Measurements from ENCODE around the gene GK. TPM values are rescaled to one million over a fixed set of nuclear protein-coding genes. Genes with fewer than 3 reads are reported as not detected.

GK gene
- total RNA-seq, 1 experiment from 2014 or later = 1.7 TPM

- in situ Hi-C loops (cut with HindIII; ENCODE audit: low pct_unique_long_range_greater_than_20kb, low sequenced_read_pairs) = no loop called here
- intact Hi-C loops (cut with micrococcal nuclease; ENCODE audit: unreplicated experiment) = no loop called here
- Histone ChIP-seq H3K36me3 (ENCODE audit: control insufficient read depth, insufficient read depth, low read length) (no peaks in the 10 kb centered on the region), H3K27ac (ENCODE audit: low read length) (no peak overlapping the region), H3K27me3 (ENCODE audit: control insufficient read depth, insufficient read depth, low read length) (no peaks in the 10 kb centered on the region), H3K4me3 (ENCODE audit: low read depth in 2 of 2, low read length in 2 of 2) (no peak overlapping the region), H3K4me1 (ENCODE audit: control insufficient read depth, insufficient read depth, low read length) (no peaks in the 10 kb centered on the region), H3K9me3 (ENCODE audit: control insufficient read depth, insufficient read depth, low read depth, low read length) (no peaks in the 10 kb centered on the region)
- DNase-seq (ENCODE audit: low read depth, low spot score) (no peak), ATAC-seq (no peak)
- TF ChIP-seq, protein P1, sequence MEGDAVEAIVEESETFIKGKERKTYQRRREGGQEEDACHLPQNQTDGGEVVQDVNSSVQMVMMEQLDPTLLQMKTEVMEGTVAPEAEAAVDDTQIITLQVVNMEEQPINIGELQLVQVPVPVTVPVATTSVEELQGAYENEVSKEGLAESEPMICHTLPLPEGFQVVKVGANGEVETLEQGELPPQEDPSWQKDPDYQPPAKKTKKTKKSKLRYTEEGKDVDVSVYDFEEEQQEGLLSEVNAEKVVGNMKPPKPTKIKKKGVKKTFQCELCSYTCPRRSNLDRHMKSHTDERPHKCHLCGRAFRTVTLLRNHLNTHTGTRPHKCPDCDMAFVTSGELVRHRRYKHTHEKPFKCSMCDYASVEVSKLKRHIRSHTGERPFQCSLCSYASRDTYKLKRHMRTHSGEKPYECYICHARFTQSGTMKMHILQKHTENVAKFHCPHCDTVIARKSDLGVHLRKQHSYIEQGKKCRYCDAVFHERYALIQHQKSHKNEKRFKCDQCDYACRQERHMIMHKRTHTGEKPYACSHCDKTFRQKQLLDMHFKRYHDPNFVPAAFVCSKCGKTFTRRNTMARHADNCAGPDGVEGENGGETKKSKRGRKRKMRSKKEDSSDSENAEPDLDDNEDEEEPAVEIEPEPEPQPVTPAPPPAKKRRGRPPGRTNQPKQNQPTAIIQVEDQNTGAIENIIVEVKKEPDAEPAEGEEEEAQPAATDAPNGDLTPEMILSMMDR (IDR thresholded peaks at IDR 0.05) = no peak
- TF ChIP-seq SIN3A (IDR thresholded peaks at IDR 0.05; ENCODE audit: borderline replicate concordance, insufficient read depth, low read depth, low read length) = no peak
- TF ChIP-seq, protein P2, sequence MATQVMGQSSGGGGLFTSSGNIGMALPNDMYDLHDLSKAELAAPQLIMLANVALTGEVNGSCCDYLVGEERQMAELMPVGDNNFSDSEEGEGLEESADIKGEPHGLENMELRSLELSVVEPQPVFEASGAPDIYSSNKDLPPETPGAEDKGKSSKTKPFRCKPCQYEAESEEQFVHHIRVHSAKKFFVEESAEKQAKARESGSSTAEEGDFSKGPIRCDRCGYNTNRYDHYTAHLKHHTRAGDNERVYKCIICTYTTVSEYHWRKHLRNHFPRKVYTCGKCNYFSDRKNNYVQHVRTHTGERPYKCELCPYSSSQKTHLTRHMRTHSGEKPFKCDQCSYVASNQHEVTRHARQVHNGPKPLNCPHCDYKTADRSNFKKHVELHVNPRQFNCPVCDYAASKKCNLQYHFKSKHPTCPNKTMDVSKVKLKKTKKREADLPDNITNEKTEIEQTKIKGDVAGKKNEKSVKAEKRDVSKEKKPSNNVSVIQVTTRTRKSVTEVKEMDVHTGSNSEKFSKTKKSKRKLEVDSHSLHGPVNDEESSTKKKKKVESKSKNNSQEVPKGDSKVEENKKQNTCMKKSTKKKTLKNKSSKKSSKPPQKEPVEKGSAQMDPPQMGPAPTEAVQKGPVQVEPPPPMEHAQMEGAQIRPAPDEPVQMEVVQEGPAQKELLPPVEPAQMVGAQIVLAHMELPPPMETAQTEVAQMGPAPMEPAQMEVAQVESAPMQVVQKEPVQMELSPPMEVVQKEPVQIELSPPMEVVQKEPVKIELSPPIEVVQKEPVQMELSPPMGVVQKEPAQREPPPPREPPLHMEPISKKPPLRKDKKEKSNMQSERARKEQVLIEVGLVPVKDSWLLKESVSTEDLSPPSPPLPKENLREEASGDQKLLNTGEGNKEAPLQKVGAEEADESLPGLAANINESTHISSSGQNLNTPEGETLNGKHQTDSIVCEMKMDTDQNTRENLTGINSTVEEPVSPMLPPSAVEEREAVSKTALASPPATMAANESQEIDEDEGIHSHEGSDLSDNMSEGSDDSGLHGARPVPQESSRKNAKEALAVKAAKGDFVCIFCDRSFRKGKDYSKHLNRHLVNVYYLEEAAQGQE (IDR thresholded peaks at IDR 0.05; ENCODE audit: insufficient read depth in 1 of 2, low read depth in 2 of 2, low read length in 1 of 2) = no peak
- no peak for TF ChIP-seq TCF7L2 (IDR thresholded peaks at IDR 0.05; ENCODE audit: low read depth, low read length)
- no peak for TF ChIP-seq POLR2AphosphoS5 (IDR thresholded peaks at IDR 0.05; ENCODE audit: low read depth, low read length)
- CTCF ChIA-PET = no interaction called here
- POLR2A ChIA-PET = no interaction called here
- BruUV-seq (replicated peaks) = no TSS peak
Measured at GRCh38 chrX:30612250-30612655, 41.0 kb upstream of the GK start.

- BruUV-seq (replicated peaks) = no TSS peak
Measured at GRCh38 chrX:30613721-30614120, 39.5 kb upstream of the GK start.

More at GRCh38 chrX:30613721-30614120, 39.5 kb upstream of the GK start:
- POLR2A ChIA-PET = no interaction called here
- Histone ChIP-seq H3K4me1 (ENCODE audit: control insufficient read depth, insufficient read depth, low read length) (no peaks in the 10 kb centered on the region), H3K27me3 (ENCODE audit: control insufficient read depth, insufficient read depth, low read length) (no peaks in the 10 kb centered on the region), H3K36me3 (ENCODE audit: control insufficient read depth, insufficient read depth, low read length) (no peaks in the 10 kb centered on the region), H3K4me3 (ENCODE audit: low read depth in 2 of 2, low read length in 2 of 2) (no peak overlapping the region), H3K9me3 (ENCODE audit: control insufficient read depth, insufficient read depth, low read depth, low read length) (no peaks in the 10 kb centered on the region), H3K27ac (ENCODE audit: low read length) (no peak overlapping the region)
- TF ChIP-seq, protein P1 (IDR thresholded peaks at IDR 0.05) = no peak
- TF ChIP-seq TCF7L2 (IDR thresholded peaks at IDR 0.05; ENCODE audit: low read depth, low read length) = no peak
- TF ChIP-seq, protein P2 (IDR thresholded peaks at IDR 0.05; ENCODE audit: insufficient read depth in 1 of 2, low read depth in 2 of 2, low read length in 1 of 2) = no peak
- no peak for TF ChIP-seq POLR2AphosphoS5 (IDR thresholded peaks at IDR 0.05; ENCODE audit: low read depth, low read length)
- TF ChIP-seq SIN3A (IDR thresholded peaks at IDR 0.05; ENCODE audit: borderline replicate concordance, insufficient read depth, low read depth, low read length) = no peak
- no peak for ATAC-seq
- no peak for DNase-seq (ENCODE audit: low read depth, low spot score)
- intact Hi-C loops (cut with micrococcal nuclease; ENCODE audit: unreplicated experiment) = no loop called here
- CTCF ChIA-PET = no interaction called here
- in situ Hi-C loops (cut with HindIII; ENCODE audit: low pct_unique_long_range_greater_than_20kb, low sequenced_read_pairs) = no loop called here
